A673 (cell line): ENCODE data around the gene SPATA31D3.

Experiments
- EZH2 ChIP-seq: fragments of 200-600 bp; sonication (generic); IDR thresholded peaks from 2 replicates; pipeline ENCODE4 v1.6.1; 2017; ENCODE audit warnings: borderline replicate concordance, low read depth, mild to moderate bottlenecking, mixed read lengths, antibody characterized with exemption, low read length; ENCODE audit not compliant: poor library complexity, severe bottlenecking
- TF ChIP-seq, protein P1 (sequence below): fragments of 300-800, 200-600 bp; sonication (generic); conservative IDR thresholded peaks from 2 replicates; pipeline ENCODE4 v1.5.1; 2017; ENCODE audit warnings: low read depth, mild to moderate bottlenecking, antibody characterized with exemption, low read length, moderate library complexity, mixed read lengths

DNA sequence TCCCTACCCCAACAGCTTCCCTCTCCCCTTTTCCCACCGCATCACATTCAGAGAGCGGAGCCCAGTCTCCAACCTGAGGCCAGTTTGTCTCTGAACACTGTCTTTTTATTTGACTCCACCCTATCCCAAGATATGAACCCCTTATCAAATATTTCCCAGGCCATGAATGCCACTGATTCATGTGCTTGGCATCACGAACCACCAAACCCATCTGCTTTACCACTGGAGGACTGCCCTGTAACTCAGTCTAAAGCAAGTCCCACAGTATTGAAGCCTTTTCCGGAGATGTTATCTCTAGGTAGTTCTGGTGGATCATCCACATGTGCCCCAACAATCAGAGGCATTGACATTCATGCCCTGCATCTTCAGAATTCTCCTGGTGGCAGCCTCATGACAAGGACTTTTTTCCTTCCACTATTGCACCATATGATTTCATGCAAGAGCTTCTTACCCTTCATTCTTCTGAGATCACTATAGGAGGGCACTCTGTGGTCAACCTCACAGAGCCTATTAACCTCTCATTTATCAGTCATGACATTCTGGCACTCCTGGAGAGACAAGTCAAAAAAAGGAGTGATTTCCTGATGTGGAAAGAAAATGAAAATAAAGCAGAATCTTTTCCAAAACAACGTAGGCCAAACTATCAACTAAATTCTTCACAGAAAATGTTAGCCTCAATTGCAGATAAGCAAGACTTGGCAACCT lies 27.3 kb upstream of the SPATA31D3 start:
- no peak for TF ChIP-seq EZH2
- TF ChIP-seq, protein P1, sequence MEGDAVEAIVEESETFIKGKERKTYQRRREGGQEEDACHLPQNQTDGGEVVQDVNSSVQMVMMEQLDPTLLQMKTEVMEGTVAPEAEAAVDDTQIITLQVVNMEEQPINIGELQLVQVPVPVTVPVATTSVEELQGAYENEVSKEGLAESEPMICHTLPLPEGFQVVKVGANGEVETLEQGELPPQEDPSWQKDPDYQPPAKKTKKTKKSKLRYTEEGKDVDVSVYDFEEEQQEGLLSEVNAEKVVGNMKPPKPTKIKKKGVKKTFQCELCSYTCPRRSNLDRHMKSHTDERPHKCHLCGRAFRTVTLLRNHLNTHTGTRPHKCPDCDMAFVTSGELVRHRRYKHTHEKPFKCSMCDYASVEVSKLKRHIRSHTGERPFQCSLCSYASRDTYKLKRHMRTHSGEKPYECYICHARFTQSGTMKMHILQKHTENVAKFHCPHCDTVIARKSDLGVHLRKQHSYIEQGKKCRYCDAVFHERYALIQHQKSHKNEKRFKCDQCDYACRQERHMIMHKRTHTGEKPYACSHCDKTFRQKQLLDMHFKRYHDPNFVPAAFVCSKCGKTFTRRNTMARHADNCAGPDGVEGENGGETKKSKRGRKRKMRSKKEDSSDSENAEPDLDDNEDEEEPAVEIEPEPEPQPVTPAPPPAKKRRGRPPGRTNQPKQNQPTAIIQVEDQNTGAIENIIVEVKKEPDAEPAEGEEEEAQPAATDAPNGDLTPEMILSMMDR, result no peak
